Inflammatory macrophage (primary cell): ENCODE measurements around the gene MRPL28.
"Not testable (repeated sequence)": the region's sequence is repeated elsewhere in the genome, so short reads cannot be mapped to it uniquely, and the experiment has no call there.

Experiments used
- DNase-seq, 2 donors: peaks; one replicate each; pipeline ENCODE4 v3.0.0-alpha.2; 2020 to 2022

MRPL28 gene

GRCh38 chr16:389352-389751 lies 19.0 kb upstream of the MRPL28 start:
- no peak for DNase-seq

DNA sequence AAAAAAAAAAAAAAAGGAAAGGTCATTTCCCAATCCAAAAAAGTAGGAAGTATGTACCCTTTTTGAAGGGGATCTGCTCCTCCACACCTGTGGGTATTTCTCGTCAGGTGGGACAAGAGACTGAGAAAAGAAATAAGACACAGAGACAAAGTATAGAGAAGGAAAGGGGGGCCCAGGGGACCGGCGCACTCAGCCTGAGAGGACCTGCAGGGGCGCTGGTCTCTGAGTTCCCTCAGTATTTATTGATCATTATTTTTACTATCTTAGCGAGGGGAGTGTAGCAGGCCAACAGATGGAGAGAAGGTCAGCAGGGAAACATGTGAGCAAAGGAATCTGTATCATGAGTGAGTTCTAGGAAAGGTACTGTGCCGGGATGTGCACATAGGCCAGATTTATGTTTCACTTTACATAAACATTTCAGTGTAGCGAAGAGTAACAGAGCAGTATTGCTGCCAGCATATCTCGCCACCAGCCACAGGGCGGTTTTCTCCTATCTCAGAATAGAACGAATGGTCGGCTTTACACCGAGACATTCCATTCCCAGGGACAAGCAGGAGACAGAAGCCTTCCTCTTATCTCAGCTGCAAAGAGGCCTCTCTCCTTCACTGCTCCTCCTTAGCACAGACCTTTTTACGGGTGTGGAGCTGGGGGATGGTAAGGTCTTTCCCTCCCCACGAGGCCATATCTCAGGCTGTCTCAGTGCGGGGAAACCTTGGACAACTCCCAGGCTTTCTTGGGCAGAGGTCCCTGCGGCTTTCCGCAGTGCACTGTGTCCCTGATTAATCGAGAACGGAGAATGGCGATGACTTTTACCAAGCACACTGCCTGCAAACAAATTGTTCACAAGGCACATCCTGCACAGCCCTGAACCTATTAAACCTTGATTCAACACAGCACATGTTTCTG lies 17.7 kb upstream of the MRPL28 start:
- DNase-seq, result not testable (repeated sequence)

DNA sequence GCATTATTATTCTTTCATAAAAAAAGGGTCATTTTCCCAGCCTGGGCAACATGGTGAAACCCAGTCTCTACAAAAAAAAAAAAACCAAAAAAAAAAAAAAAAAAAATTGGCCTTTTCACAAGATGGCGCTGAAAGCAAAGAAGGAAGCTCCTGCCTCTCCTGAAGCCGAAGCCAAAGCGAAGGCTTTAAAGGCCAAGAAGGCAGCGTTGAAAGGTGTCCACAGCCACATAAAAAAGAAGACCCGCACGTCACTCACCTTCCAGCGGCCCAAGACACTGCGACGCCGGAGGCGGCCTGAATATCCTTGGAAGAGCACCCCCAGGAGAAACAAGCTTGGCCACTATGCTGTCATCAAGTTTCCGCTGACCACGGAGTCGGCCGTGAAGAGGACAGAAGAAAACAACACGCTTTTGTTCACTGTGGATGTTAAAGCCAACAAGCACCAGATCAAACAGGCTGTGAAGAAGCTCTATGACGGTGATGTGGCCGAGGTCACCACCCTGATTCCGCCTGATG lies 16.4 kb upstream of the MRPL28 start:
- DNase-seq, result peak in 1 of 2 donors; percentile 12

DNA sequence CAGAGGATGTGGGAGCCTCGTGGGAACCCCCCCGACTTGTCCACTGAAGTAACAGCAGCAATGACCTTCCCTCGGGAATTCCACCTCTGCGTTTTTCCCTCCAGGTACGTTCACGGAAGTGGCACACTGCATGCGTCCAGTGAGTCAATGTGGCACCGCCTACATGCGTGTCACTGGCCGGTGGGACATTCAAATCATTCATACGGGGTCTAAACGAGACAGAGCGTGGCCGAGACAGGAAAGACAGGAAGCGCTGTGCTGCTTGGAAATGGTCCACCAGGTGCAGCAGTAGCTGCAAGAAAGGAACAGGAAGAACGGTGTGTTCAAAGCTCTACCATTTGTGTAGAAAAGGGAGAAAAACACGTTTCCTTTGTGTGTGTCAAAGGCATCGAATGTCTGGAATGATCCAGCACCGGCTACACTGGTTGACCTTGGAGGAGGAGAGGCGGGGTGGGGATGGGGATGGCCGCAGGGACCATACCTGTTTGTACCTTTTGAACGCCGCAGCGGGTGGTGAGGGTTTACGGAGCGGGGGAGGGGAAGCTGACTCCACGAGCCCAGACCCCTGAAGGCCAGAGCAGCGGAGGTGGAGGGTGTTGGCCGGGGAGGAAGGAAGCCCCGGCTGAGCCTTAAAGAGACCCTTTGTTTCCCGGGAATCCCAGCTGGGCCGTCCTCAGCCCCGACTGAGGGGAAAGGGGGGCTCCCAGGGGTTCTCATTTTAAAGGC lies 13.2 kb upstream of the MRPL28 start:
- peak in 1 of 2 donors; percentile 22 for DNase-seq

GRCh38 chr16:381789-382717 lies 11.7 kb upstream of the MRPL28 start, which contains the start of gene PGAP6:
PGAP6 (minus strand) TSS chr16:381978; CDS start chr16:381821, 157 bp downstream.
- peak; percentile 67 to 81 for DNase-seq

GRCh38 chr16:381012-381788 lies 10.9 kb upstream of the MRPL28 start:
- peak; percentile 11 to 14 for DNase-seq

DNA sequence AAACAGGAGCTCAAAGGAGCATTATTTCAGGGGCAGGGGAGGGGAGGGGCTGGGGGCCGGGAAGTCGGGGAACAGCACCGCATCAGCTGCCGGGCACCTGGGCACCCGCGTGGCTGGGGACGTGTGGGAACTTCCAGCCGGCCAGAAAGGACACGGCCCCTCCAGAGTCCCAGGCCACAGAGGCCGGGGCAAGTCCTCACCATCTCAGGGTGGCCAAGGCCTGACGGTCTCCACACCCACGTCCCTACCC lies 10.3 kb upstream of the MRPL28 start:
- DNase-seq, result peak in 1 of 2 donors; percentile 11

- no peak for DNase-seq
These were observed 9.8 kb upstream of the MRPL28 start for GRCh38 chr16:379961-380761.

DNA sequence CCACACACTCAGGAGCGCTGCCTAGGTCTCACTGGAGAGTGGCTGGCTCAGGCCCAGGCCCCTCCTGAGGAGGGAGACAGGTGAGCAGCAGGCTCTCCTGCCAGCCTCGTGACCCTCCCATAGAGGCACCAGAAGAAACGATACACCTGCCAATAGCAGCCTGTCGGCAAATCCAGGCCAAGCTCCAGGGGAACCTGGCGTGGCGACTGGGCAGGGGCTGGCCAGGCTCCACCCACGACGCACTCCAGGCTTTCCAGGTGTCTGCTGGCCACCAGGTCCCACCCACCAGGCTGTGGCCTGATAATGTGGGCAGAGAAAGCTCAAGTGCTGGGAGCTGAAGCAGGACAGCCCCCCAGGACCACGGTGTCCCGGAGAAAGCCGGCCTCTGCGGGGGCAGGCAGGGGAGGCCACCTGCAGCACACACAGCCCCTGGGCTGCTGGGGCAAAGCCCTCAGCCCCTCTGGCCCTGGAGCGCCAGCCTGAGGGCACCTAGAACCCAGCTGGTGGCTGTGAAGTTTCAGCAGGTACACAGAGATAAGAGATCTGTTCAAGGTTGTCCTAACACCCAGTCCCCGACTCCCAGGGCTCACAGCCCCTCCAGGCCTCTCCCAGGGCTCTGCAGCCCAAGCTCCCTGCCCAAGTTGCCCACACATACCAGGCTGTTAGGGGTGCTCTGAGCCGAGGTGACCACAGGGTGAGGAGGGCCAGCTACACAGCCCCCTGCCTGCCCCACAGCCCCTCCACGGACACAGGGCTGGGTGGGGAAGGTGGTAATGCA lies 9.0 kb upstream of the MRPL28 start:
- no peak for DNase-seq

DNA sequence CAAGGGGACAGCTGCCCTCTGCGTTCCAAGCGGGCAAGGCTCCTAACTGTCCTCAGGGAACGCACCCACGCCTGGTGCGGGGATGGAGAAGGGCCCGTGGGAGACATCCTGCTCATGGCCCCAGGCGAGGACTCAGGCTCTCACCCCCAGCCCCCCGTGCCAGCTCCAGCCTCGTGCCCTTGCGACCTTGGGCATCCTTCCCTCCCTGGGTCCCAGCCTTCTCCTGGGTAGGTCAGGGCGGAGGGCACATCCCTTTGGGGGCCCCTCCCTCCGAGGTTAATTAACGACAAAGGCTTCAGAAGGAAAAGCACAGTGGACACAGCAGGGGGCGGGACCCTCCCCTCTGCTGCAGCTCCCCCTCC lies 8.5 kb upstream of the MRPL28 start:
- DNase-seq, result no peak

- DNase-seq, result not testable (repeated sequence)
These were observed 7.9 kb upstream of the MRPL28 start for GRCh38 chr16:378113-378820.

DNA sequence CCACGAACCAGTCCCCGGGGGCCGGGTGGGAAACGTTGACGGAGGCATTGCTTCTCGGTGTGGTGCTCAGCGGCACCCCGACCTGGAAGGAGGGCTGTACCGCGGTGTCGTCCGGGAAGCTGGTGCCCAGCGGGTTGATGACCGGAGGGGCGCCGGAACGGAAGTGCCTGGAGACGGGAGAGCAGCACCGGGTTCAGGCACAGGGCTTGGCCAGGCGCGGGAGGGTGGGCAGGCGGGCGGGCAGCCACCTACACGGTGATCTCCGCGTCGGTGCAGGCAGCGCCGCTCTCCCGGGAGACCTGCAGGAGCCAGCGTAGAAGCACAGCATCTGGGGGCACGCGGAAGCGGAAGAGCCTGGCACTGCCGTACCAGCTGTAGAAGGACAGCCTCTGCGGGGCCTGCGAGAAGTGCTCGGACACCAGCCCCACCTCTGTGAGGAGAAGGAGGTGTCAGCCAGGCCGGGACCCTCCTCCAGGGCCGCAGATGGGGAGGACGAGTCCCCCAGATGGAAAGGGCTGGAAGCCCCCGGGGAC lies 7.1 kb upstream of the MRPL28 start:
- DNase-seq, result no peak

DNA sequence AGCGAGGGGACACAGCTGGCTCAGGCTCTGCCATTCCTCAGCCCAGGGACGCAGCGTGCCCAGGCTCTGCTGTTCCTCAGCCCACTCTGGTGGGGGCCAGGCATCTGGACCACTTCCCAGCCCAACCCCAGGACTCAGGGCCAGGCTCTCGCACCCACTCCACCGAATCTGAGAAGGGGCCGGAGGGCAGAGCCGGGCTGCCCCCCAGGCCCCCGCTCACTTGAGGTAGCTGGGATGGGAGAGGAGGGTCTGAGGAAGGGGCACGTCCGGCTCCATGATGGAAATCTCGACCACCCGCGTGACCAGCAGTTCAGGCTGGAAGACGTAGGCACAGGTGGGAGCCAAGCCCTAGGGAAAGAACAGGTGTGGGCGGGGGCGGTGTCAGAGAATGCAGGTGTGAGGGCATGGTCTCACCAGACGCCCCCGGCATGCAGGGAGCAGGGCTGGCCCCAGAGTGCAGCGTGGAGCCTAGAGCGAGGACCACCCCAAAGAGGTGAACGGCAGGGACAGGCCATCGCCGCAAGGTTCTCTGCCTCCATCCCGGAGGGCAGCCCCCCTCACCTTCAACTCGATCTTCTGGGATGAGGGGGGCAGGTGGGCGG lies 6.6 kb upstream of the MRPL28 start:
- no peak for DNase-seq

GRCh38 chr16:375927-376816 lies 5.8 kb upstream of the MRPL28 start:
- no peak for DNase-seq

GRCh38 chr16:375212-375611 lies 4.9 kb upstream of the MRPL28 start:
- no peak for DNase-seq

DNA sequence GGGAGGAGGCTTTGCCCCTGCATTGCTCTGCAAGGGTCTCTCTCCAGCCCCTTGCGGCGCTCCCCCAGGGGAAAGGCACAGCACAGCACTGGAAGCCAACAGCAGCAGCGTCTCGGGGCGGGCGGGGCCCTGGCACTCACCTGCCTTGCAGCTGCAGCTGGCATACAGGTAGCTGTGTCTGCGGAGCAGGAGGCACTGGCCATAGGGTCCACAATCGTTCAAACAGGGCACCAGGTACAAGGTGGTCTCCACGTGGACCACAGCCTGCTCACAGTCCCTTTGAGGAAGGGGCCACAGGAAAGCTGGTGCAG lies 4.2 kb upstream of the MRPL28 start:
- DNase-seq, result no peak

GRCh38 chr16:373848-374615 lies 3.7 kb upstream of the MRPL28 start:
- DNase-seq, result no peak
